Left cardiac atrium (tissue), 4 donors: Measurements from ENCODE around the gene FGGY. TPM values are rescaled to one million over a fixed set of nuclear protein-coding genes. Genes with fewer than 3 reads are reported as not detected.

Experiments used
- ATAC-seq, 2 donors: fragments of 200-7000 bp; cut with Tn5 transposase; one replicate each; pipeline ENCODE4 v1.9.1; 2020; ENCODE audit warnings: mild to moderate bottlenecking in 2 of 2, moderate library complexity in 2 of 2
- DNase-seq: peaks from one replicate; pipeline ENCODE4 v3.0.0-alpha.2; 2020
- intact Hi-C, 2 donors: fragments of 100-400 bp; cut with DNase I; formaldehyde crosslinking; loops; one replicate each; pipeline versions ENCODE4 v1.14.1 to v1.15.1; 2022 to 2023
- total RNA-seq, 2 donors: library from RNA; stranded (reverse); fragmentation: NEBNext Ultra II Directional; extraction: Animal tissue kit (Norgen Biotek cat#: 25700); gene quantifications; one replicate each; pipeline ENCODE4 v1.2.1, GENCODE V29; 2021
- donor health status: DM: no; HTN: yes; CAD: no.
- donor health status: DM: no; HTN: yes; CAD: no; lungs with severe emphysema.
- donor health status: DM: yes; HTN: yes; CAD: no.
- donor health status: Dilated cardiomyopathy.

FGGY gene
- total RNA-seq, 2 donors from 2014 or later, result 14.0 to 21.6 TPM

- intact Hi-C loops, result no loop called here
- ATAC-seq (no peak), DNase-seq (no peak)
Measured at GRCh38 chr1:59738152-59738551, 441.3 kb downstream of the FGGY start.

- intact Hi-C loops, result no loop called here
- peak in 1 of 2 donors; percentile 36 for ATAC-seq
Measured at GRCh38 chr1:59738591-59739015, 441.7 kb downstream of the FGGY start.

GRCh38 chr1:59739111-59739510 is 442.2 kb downstream of the FGGY start:
- DNase-seq (no peak), ATAC-seq (no peak)
- intact Hi-C loops, result no loop called here

More at GRCh38 chr1:59738591-59739015, 441.7 kb downstream of the FGGY start:
- no peak for DNase-seq

DNA sequence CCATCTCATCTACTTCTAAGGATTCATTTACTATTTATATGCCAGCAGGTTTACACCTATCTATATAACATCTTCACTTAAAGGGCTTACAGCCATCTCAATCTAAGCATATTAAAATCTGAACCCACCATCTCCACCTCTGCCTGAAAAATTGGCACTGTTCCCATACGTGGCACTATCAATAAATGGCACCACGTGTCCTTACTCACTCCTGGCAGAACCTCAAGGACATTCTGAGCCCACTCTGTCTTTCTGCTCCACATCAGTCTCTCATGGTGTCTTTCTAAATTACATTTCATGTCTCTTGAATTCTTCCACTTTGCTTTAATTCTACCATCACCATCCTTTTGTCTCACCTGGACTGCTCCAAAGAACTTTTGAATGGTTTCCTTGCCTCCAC is 445.6 kb downstream of the FGGY start:
- ATAC-seq (peak; percentile 18 to 48), DNase-seq (no peak)
- intact Hi-C loops, result no loop called here

GRCh38 chr1:59743324-59744091 is 446.6 kb downstream of the FGGY start:
- DNase-seq (peak; percentile 33), ATAC-seq (peak; percentile 90 to 91)
- intact Hi-C loops, result no loop called here

GRCh38 chr1:59747420-59748024 is 450.6 kb downstream of the FGGY start:
- no peak for DNase-seq
- ATAC-seq, result no peak
- intact Hi-C loops, result no loop called here

DNA sequence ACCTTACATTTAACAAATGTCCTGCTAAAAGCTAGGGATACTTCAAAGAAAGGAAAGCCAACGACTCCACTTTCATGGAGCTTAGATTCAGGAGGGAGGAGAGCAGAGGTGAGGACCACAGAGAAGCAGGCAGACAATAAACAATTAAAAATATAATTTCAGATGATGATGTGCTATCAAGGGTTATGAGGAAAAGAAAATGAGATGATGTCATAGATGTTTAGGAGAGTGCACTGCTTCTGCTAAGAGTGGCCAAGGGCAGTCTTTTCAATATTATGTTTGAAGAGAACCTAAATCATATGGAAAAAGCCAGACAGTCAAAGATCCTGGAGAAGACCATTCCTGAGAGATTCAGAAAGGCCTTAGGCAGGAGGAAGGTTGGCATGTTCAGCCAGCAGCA is 451.2 kb downstream of the FGGY start:
- intact Hi-C loops, result no loop called here
- DNase-seq, result no peak
- ATAC-seq, result no peak

DNA sequence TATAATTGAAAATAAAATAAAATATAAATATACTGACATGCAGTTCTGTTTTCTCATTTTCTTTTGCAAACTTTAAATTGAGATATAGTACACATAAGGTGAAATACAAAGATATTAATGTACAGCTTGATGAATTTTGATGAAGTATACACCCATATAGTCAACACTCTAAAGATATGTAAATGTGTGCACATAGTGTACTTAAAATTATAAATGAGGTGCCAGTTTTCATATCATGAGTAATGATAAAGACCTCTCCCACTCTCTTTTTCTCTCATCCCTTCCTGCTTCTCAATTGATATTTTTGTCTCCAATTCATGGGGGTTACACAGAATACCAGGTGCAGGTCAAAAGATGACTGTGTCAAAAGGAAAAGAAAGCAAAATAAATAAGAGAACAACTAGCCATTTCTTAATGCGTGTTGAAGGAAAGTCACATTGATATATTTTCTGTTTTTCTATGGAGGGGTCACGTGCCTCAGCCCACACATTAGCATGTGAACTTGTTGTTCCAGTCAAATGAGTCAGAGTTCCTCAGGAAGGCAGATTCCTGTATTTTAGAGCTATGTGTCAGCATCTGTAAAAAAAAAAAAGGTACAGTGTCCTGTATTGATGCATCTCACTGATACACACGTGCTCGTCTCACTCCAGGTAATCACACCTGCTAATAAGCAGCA is 453.6 kb downstream of the FGGY start:
- DNase-seq, result peak; percentile 36
- intact Hi-C loops, result loop anchor here in 1 of 2 donors (10.0 kb wide), 2 partner anchors 46 to 1236 kb away; no protein-coding TSS in a partner anchor
- peak in 1 of 2 donors; percentile 86 for ATAC-seq

- no peak for DNase-seq
- intact Hi-C loops, result loop anchor here in 1 of 2 donors (10.0 kb wide), 2 partner anchors 46 to 1236 kb away; no protein-coding TSS in a partner anchor
Measured at GRCh38 chr1:59751004-59751395, 454.1 kb downstream of the FGGY start.

DNA sequence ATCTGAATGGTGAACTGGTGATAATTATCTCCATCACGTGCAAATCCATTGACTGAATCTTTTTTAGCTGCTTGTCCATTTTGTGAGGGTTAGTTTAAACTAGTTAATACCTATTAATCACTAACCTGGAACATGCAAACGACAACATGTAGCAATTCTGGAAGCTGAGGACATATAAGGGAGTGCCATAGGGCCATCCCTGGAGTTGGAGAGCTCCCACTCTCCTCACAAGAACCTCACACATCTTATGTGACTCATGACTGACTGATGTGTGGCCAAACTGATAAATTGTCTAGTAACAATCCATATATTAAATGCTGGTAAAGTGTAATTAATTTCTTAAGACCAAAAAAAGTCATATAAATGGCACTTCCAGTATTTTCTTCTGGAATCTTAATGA is 454.9 kb downstream of the FGGY start:
- DNase-seq, result no peak
- no peak for ATAC-seq
- intact Hi-C loops, result loop anchor here in 1 of 2 donors (10.0 kb wide), 2 partner anchors 47 to 1237 kb away; no protein-coding TSS in a partner anchor

More at GRCh38 chr1:59751004-59751395, 454.1 kb downstream of the FGGY start:
- ATAC-seq, result no peak

DNA sequence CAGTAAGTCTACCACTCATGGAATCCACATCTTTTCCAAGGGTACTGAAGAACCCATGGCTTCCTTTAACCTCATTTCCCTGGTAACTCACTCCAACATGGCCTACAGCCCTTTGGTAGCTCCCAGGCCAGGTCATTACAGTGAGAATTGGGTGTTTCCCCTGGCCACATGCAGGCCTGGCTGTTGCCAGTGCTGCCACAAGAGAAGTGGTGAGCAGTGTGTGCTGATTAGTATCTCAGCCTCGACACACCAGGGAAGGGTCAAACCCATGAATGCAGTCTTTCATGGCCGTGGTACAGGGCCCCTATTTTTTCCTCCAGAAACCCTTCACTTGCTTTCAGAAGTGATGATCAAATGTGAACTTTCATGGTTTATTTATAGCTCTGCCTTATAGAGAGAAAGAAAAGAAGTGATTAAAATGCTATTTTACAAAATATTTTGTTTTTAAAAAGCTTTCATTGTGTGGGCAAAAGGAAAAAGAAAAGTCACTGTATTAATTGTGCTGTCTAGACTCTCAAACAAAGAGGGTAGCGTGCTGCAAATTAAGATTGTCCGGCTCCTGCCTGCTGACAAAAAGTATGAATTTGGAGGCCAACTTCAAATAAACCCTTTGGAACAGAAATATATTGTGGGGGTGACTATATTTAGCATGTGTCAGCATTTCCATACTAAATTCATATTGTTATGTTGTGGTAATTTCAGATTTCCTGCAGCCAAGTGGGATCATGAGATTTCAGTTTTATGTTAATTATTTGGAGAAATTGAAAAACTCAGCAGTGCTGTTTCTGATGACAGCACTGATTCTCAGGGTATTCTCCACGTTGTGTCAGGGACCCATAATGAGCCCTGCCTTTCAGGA is 455.9 kb downstream of the FGGY start:
- DNase-seq (no peak), ATAC-seq (peak; percentile 15 to 30)
- intact Hi-C loops, result loop anchor here in 1 of 2 donors (10.0 kb wide), 2 partner anchors 48 to 1238 kb away; no protein-coding TSS in a partner anchor

DNA sequence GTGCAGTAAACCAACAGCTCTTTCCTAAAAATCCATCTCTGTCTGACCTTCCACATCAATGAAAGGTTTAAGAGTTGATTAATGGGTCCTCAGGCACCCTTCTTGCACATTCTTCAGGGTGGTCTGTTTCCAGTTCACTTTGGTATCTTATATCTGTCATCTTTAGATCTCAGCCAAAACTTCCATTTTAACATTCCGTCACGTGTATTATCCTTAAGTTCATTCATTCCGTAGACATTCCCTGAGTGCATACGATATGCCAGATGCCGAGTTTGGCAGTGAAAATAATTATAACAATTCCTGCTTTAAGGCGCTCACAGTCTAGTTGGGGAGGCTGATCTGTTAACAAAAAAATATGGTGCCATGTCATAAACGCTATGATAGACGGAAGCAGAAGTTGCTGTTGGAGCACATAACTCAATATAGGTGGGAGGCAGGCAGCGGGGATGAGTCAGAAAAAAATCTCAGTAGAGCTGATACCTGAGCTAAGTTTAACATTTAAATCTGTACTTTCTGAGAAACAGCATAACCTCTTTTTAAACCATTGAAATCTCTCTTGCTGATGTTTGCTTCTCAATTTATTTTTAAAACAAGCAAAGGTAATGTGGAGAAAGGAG is 458.3 kb downstream of the FGGY start:
- intact Hi-C loops, result loop anchor here in 1 of 2 donors (5.0 to 10.0 kb wide), 3 partner anchors 50 to 1240 kb away; no protein-coding TSS in a partner anchor
- DNase-seq, result no peak
- peak in 1 of 2 donors; percentile 29 for ATAC-seq

DNA sequence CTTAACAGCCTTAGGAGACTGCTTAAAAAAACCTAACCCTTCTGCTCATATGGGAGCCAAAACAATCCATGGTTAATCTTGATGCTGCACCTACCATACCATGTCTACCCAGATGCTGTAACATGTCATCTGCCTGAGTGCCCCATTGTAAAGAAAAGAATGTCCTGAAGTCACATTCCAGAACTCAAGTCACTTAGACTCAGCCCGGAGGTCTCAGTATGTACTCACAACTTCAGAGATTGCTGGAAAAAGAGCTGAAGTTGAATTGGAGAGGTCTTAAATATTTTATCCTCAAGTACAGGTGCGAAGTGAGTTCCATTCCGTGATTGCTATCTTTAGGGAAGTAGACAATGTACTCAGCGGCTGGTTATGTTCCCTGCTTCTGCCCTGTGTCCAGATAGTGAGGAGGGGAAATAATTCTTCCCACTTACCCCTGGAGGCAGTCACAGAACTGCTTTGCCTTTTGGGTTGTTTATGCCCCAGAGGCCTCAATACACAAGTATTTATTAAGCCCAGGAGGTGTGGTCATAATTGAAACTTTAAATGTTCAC is 460.4 kb downstream of the FGGY start:
- no peak for DNase-seq
- no peak for ATAC-seq
- intact Hi-C loops, result loop anchor here in 1 of 2 donors (5.0 to 10.0 kb wide), 3 partner anchors 52 to 1242 kb away; no protein-coding TSS in a partner anchor

DNA sequence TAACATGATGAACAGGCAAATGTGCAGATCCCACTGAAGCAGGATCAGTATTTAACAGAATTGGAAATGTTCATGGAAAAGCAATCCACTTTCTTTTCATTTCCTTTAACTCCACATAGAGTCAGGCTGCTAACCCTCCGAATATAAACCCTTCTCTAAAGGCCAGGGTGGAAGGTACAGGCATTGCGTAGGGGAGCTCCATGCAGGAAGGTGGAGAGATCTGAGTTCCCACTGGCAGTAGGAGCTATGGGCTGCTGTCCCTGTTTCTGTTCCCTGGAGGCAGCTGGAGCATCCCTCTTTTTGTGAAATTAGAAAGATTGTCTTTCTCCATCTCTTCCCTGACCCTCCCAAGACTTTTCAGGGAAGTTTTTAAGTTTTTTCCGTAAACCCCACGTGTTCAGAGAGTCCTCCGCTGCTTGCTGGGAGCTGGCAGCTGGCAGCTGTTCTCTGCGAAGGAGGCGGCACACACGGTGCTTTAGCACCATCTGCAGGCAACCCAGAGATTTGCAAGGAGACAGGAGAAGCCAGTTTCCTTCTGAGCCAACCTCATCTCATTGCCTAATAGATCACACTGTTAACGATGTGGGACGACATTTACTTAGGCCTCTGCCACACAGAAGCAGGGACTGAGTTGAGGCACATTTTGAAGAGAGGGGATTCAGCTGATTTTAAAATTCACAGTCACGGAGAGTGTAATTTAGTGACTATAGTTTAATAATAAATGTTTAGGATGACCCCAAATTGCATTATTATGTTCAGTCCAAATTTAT is 462.4 kb downstream of the FGGY start:
- DNase-seq (peak; percentile 83), ATAC-seq (peak; percentile 95 to 96)
- intact Hi-C loops, result loop anchor here in 1 of 2 donors (5.0 to 10.0 kb wide), 3 partner anchors 55 to 1245 kb away; no protein-coding TSS in a partner anchor

- ATAC-seq, result no peak
- intact Hi-C loops, result loop anchor here in 1 of 2 donors (10.0 kb wide), 1 partner anchor 1027 kb away; no protein-coding TSS in a partner anchor
- no peak for DNase-seq
Measured at GRCh38 chr1:59761443-59761842, 464.5 kb downstream of the FGGY start.

GRCh38 chr1:59763418-59763817 is 466.5 kb downstream of the FGGY start:
- ATAC-seq (no peak), DNase-seq (no peak)

More at GRCh38 chr1:59763418-59763817, 466.5 kb downstream of the FGGY start:
- intact Hi-C loops, result loop anchor here in 1 of 2 donors (10.0 kb wide), 1 partner anchor 1029 kb away; no protein-coding TSS in a partner anchor
